RWPE1 (cell line): Measurements from ENCODE around the gene LMO1.

Experiments used
- CTCF ChIA-PET: fragments of 350-600 bp; sonication (Branson Sonifier 250); formaldehyde crosslinking; extraction: SDS; loops from one replicate; lab custom pipeline; 2021; lab: Yijun Ruan, JAX
- POLR2A ChIA-PET: fragments of 400-600 bp; formaldehyde crosslinking; extraction: SDS; loops from one replicate; lab custom pipeline; 2020; ENCODE audit warnings: antibody characterized with exemption; ENCODE audit not compliant: low non-redundant PET; lab: Yijun Ruan, JAX
- DNase-seq: peaks from one replicate; pipeline ENCODE4 v3.0.0; 2012; ENCODE audit warnings: low spot score
- H3K27ac ChIP-seq: fragments of 450-650 bp; 2 replicates; pipeline ENCODE4 v1.5.1; 2017
- TF ChIP-seq, protein P1 (sequence below): fragments of 450-650 bp; conservative IDR thresholded peaks from 2 replicates; pipeline ENCODE4 v1.5.1; 2017; ENCODE audit warnings: low read depth, mild to moderate bottlenecking

The LMO1 gene

DNA sequence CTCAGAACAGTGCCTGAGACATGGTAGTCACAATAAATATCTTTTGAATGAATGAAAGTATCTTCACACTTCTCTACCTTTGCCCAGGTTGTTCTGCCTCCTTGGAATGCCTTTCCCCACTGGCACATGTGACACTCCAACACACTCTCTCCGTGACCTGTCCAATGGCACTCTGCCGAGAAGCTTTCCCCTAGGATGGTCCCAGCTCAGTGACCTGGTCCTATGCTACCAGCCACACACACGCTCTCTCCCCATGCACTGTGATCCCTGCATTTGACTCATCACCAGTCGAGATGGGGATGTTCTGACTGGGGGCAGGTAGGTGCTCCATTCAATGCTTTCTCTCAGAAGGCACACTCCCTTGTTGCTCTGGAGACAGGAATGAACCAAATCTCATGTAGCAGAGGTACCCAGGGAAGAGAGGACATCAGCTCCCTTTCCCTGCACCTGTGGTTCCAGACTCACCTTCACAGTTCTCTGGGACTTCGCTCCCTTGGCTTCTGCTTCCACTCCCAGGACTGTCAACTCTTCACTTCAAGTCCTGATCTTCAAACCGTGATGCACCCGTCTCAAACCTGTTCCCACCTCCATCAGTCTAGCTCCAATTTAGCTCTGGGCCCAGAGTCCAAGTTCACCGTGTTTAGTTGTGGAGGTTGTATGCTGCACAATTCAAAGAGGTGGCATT is 30.7 kb upstream of the LMO1 start:
- CTCF ChIA-PET = no interaction called here
- TF ChIP-seq, protein P1, sequence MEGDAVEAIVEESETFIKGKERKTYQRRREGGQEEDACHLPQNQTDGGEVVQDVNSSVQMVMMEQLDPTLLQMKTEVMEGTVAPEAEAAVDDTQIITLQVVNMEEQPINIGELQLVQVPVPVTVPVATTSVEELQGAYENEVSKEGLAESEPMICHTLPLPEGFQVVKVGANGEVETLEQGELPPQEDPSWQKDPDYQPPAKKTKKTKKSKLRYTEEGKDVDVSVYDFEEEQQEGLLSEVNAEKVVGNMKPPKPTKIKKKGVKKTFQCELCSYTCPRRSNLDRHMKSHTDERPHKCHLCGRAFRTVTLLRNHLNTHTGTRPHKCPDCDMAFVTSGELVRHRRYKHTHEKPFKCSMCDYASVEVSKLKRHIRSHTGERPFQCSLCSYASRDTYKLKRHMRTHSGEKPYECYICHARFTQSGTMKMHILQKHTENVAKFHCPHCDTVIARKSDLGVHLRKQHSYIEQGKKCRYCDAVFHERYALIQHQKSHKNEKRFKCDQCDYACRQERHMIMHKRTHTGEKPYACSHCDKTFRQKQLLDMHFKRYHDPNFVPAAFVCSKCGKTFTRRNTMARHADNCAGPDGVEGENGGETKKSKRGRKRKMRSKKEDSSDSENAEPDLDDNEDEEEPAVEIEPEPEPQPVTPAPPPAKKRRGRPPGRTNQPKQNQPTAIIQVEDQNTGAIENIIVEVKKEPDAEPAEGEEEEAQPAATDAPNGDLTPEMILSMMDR = no peak
- POLR2A ChIA-PET = no interaction called here
- H3K27ac ChIP-seq = no peak overlapping the region
- DNase-seq = no peak

DNA sequence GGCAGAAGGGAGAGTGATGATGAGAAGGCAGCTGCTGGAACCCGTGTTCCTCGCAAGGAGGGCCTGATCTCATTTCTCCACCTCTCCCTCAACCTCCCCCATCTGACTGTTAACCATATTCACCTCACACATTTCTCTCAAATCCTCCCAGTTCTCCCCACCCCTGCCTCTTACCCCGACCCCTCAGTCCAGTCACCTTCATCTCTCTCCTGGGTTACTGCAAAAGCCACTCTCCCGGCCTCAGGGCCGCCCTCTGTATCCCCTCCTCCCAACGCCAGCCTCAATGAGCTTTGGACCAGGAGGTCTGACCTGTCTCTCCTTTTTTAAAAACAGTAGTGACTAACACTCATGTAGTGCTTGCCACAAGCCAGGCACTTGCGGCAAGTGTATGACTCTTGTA is 29.5 kb upstream of the LMO1 start:
- no peak for DNase-seq
- no peak overlapping the region for H3K27ac ChIP-seq
- POLR2A ChIA-PET = no interaction called here
- CTCF ChIA-PET = interaction anchor here (0.7 kb wide), 1 partner anchor 36 kb away, joined by 3 read pairs; no protein-coding TSS in a partner anchor
- TF ChIP-seq, protein P1 = no peak

DNA sequence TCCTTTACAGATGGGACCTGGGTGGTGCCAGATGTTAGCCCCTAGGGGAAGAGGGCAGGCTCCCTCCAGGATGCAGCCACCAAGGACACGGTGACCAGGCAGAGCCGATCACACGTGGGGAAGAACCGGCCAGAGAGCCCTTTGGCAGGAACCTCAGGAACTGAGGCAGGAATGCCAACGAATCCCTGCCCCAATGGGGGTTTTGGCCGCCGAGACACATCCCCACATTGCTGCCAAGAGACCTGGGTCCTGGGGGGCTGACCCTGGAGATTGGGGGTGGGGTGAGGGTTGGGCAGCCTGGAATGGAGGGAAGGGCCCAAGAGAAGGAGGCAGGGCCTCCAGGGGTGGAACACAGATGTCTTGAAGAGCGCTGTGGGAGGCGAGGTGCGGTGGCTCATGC is 28.7 kb upstream of the LMO1 start:
- H3K27ac ChIP-seq = no peak overlapping the region
- ChIA-PET CTCF (interaction anchor here (0.7 kb wide), 1 partner anchor 37 kb away, joined by 3 read pairs; no protein-coding TSS in a partner anchor), POLR2A (no interaction called here)
- TF ChIP-seq, protein P1 = no peak
- no peak for DNase-seq

DNA sequence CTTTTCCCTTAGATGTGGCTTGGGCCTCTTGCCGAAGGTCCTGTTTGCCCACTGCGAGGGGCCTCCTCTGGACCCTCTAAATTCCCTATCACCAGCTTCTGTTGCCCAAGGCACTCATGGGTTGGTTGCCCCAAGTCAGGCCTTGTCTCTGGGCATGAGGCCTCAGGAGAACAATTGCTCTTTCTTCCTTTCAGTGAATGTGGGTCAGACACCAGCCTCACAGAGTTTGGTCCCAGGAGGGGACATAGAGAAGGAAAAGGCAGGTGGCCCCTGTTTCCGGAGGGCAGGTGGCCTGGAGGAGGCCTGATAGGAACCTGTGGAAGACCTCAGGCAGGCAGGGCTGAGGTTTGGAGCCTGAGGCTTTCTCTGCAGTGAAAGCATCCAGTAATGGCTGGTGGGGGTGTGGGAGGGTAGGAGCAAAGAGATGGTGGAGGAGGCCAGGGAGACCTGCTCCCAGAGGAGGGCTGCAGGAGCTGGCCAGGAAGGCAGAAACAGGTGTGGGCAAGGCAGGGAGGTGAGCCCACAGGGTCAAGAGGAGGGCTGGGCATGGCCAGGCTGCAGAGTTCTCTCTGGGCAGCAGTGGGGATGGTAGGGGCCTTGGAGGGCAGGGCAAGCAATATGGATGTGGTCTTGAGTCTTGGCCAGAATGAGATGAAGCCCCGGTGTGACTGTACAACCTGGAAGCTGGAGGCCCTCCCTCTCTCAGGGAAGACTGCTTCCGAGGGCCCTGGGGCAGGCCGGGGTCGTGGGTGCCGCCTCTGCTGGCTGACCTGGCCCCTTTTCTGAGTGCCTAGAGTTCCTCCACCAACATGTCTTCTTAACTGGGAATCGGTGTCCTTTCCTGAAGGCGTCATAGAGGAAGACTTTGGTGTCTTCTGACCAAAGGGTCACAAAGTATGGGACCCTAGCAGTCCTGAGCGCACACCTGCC is 28.0 kb upstream of the LMO1 start:
- no peak for DNase-seq
- TF ChIP-seq, protein P1 = no peak
- ChIA-PET POLR2A (no interaction called here), CTCF (no interaction called here)
- H3K27ac ChIP-seq = no peak overlapping the region

DNA sequence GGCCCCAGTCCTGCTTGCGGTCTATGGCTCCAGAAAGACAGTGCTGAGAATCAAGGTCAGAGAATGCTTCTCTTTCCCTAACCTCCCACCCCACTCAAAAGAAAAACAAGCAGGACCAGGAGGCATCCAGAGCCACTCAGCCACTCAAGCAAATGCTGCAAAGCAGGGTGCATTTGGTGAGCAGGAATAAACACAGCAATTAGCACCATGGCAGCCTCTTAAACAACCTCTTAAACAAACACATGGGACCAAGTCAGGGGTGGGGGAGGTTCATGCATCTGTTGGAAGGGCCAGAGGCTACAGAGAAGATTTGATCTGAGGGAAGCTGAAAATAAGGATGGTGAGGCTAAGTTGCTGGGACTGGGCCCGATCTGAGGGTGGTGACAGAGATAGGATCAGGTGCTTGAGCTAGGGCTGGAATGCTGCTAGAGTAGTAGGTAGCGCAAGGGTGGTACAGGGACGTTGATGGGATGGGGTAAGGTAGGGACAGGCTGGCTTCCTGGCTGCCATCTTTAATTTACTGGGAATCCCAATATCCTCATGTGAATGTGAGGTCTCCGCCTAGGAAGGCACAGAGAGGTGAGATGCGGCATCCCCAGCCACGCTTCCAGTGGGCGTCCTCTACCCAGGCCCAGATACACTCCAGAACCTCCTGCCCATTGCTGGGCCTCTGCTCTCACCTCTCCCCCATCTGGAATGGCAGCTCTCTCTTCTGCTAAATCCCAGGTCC is 26.6 kb upstream of the LMO1 start:
- no peak overlapping the region for H3K27ac ChIP-seq
- TF ChIP-seq, protein P1 = no peak
- POLR2A ChIA-PET = no interaction called here
- CTCF ChIA-PET = no interaction called here
- DNase-seq = no peak

DNA sequence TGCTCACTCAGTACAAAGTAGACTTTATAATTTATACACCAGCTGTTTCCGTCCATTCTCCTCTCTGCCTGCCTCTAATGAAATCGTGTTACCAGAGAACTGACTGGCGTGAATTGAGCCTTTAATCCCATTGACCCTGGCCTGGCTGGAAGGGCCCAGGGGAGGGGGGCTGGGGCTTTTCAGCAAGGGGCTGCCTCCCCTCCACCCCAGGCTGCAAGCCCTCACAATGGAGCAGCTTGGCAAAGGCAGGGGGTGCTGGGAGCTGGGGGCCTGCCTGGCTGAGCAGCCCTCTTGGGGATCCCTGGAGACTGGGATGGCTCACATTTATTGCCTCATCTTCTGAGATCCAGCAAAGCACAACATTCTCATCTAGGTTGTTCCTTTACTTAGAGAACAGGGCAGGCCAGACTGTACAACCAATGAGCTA is 25.8 kb upstream of the LMO1 start:
- ChIA-PET CTCF (no interaction called here), POLR2A (no interaction called here)
- DNase-seq = no peak
- no peak overlapping the region for H3K27ac ChIP-seq
- TF ChIP-seq, protein P1 = no peak
